ENCODE data around the gene HECW1. TPM values are rescaled to one million over a fixed set of nuclear protein-coding genes. Genes with fewer than 3 reads are reported as not detected.

Gene HECW1
- total and polyA plus RNA-seq, 2 of the 8 experiments (the other 6 are each of a cell fraction or from before 2014, with no cell fraction given) = 2.9 to 12.7 TPM

DNA sequence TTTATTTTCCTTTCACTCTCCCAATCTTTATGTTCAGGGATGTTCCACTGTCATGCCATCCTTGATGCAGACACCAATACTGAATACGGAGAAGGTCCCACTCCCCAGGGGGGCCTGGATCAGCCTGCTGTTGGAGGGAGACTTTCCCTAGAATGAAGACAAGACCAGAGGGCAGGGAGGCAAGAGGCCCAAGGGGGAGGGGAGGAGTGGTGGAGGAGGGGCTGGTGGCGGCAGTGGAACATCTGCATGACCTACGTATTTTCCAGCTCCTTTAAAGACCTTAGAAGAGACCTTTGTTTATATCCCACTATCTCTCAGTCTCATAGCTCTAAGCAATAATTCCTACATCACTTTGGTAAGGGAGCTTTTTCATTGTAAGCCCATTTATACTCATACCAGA lies 183.0 kb downstream of the HECW1 start:
- Histone ChIP-seq H4K5ac (ENCODE audit: insufficient read length, low read depth, low read length) (no peak overlapping the region), H3K4me1 (replicated peaks in 1 of 4; ENCODE audit: control insufficient read depth in 3 of 4, insufficient read depth in 4 of 4, low read length in 3 of 4) (peaks cover 23 to 41% (median 31%) of the 10 kb centered on the region in 4 experiments), H3K4ac (replicated peaks; ENCODE audit: insufficient read length, low read depth, low read length) (no peak overlapping the region), H2BK5ac (ENCODE audit: low read depth, low read length) (peak overlapping the region; percentile 79; the same call in 1 of the 2 replicates), H3K4me2 (ENCODE audit: insufficient read depth in 1 of 2, low read depth in 2 of 2, low read length in 2 of 2) (peak overlapping the region; percentile 27 to 47; a peak in 3 of 4 replicates), H2BK20ac (ENCODE audit: low read length) (peak overlapping the region; percentile 56; the same call in 1 of the 2 replicates), H3K27ac (ENCODE audit: low read depth, low read length) (no peak overlapping the region), H3K14ac (ENCODE audit: insufficient read length) (no peak overlapping the region), H2BK120ac (replicated peaks; ENCODE audit: low read depth, low read length) (no peak overlapping the region), H4K91ac (replicated peaks; ENCODE audit: insufficient read length, low read length) (no peak overlapping the region), H3K9me3 (ENCODE audit: insufficient read depth in 2 of 2, low read depth in 1 of 2, low read length in 1 of 2) (no peaks in the 10 kb centered on the region), H4K8ac (ENCODE audit: extremely low read depth, insufficient read depth, low read length) (no peak overlapping the region), H3K56ac (replicated peaks; ENCODE audit: insufficient read length, low read depth, low read length) (no peak overlapping the region), H2AK5ac (ENCODE audit: low read depth, low read length) (no peak overlapping the region; the same call in 1 of the 2 replicates), H3K79me2 (ENCODE audit: control insufficient read depth in 1 of 2, insufficient read depth in 2 of 2, low read length in 2 of 2) (no peaks in the 10 kb centered on the region), H2AFZ (ENCODE audit: low read length) (no peak overlapping the region), H3K79me1 (ENCODE audit: low read depth, low read length) (no peaks in the 10 kb centered on the region), H2BK12ac (ENCODE audit: low read depth, low read length) (peak overlapping the region; percentile 63; the same call in 1 of the 2 replicates), H3K23ac (ENCODE audit: insufficient read length) (no peak overlapping the region), H2BK15ac (ENCODE audit: low read length) (no peak overlapping the region), H3K9ac (replicated peaks in 1 of 4; ENCODE audit: extremely low read depth in 1 of 4, low read depth in 3 of 4, low read length in 3 of 4) (no peak overlapping the region; a peak in 1 of 7 replicates), H3K4me3 (ENCODE audit: extremely low read depth in 1 of 4, insufficient read depth in 2 of 4, low read depth in 3 of 4, low read length in 4 of 4) (no peak overlapping the region; a peak in 1 of 8 replicates), H4K20me1 (replicated peaks in 1 of 2; ENCODE audit: control insufficient read depth in 1 of 2, insufficient read depth in 2 of 2, low read length in 2 of 2) (no peaks in the 10 kb centered on the region), H3K18ac (ENCODE audit: extremely low read depth, low read length) (0 out of 2 replicates have a peak overlapping the region, but pooled peaks have one; percentile 25), H3K27me3 (replicated peaks in 1 of 4; ENCODE audit: control insufficient read depth in 3 of 4, extremely low read depth in 1 of 4, insufficient read depth in 3 of 4, low read length in 3 of 4) (no peaks in the 10 kb centered on the region), H3K23me2 (ENCODE audit: low read depth, low read length) (no peaks in the 10 kb centered on the region), H3K36me3 (ENCODE audit: control insufficient read depth in 2 of 4, insufficient read depth in 4 of 4, low read length in 3 of 4) (peaks cover 0 to 1% (median 0%) of the 10 kb centered on the region in 4 experiments; a peak in 1 of 8 replicates)
- TF ChIP-seq BACH1 (IDR thresholded peaks at IDR 0.05; ENCODE audit: low read length) (no peak), POLR2A (IDR thresholded peaks at IDR 0.05; ENCODE audit: control extremely low read depth in 1 of 2, low read depth in 2 of 2, low read length in 2 of 2) (0 out of 3 replicates have a peak, but pooled peaks of 1 of the 2 experiments have one; percentile 31), CHD2 (IDR thresholded peaks at IDR 0.05; ENCODE audit: low read length) (peak; percentile 58; the same call in 1 of the 2 replicates), CBX5 (IDR thresholded peaks at IDR 0.05; ENCODE audit: low read depth, low read length) (no peak), TCF12 (IDR thresholded peaks at IDR 0.05; ENCODE audit: low read depth, low read length) (0 out of 2 replicates have a peak, but pooled peaks have one; percentile 56), RBBP5 (IDR thresholded peaks at IDR 0.05; ENCODE audit: borderline replicate concordance, low read depth, low read length) (no peak), SP1 (IDR thresholded peaks at IDR 0.05; ENCODE audit: low read depth, low read length) (peak; percentile 40; the same call in 1 of the 2 replicates)
- TF ChIP-seq, protein P1, sequence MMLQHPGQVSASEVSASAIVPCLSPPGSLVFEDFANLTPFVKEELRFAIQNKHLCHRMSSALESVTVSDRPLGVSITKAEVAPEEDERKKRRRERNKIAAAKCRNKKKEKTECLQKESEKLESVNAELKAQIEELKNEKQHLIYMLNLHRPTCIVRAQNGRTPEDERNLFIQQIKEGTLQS (IDR thresholded peaks at IDR 0.05; ENCODE audit: insufficient read depth, low read depth, low read length) = no peak
- DNase-seq (ENCODE audit: low read depth in 1 of 2, low spot score in 2 of 2) (peak in 1 of 2 experiments; percentile 45), FAIRE-seq (peak; percentile 50)
- ChIA-PET CTCF (ENCODE audit: partially characterized antibody) (interaction anchor here (0.6 to 2.7 kb wide), 7 partner anchors 10 to 318 kb away, joined by 4 to 10 read pairs (median 5); no protein-coding TSS in a partner anchor), POLR2A (ENCODE audit: partially characterized antibody) (interaction anchor here (1.4 to 1.7 kb wide), 2 partner anchors 10 to 219 kb away, joined by 3 read pairs; no protein-coding TSS in a partner anchor)
- WGBS, 2 experiments (ENCODE audit: extremely low coverage in 1 of 2, insufficient coverage in 1 of 2, insufficient read length in 1 of 2, insufficient replicate concordance in 2 of 2, low coverage in 1 of 2, low lambda C conversion rate in 2 of 2, missing lambda C conversion rate in 1 of 2) = 9% methylated on average over 1 of the region's 3 CpGs; no CpG with 5 or more reads in 1 of the 2 experiments

All from H1 (cell line).